Trophoblast cell (in vitro differentiated cells and primary cell): ENCODE results near the gene ETS1.

Source experiments
- DNase-seq, 2 donors: peaks; one replicate each; pipeline ENCODE4 v3.0.0-alpha.2; 2016
- H2AFZ ChIP-seq: 2 replicates; pipeline ENCODE4 v1.6.1; 2013; ENCODE audit warnings: low read length, moderate library complexity, mild to moderate bottlenecking; ENCODE audit not compliant: insufficient read depth, poor library complexity
- H2AK5ac ChIP-seq: 2 replicates; pipeline ENCODE4 v1.6.1; 2013; ENCODE audit warnings: mild to moderate bottlenecking, low read length
- H2BK120ac ChIP-seq: 2 replicates; pipeline ENCODE4 v1.6.1; 2013; ENCODE audit warnings: low read length, mild to moderate bottlenecking, moderate library complexity; ENCODE audit not compliant: insufficient read depth, poor library complexity
- H2BK12ac ChIP-seq: 2 replicates; pipeline ENCODE4 v1.6.1; 2013; ENCODE audit warnings: mild to moderate bottlenecking, low read length, moderate library complexity
- H2BK5ac ChIP-seq: 2 replicates; pipeline ENCODE4 v1.6.1; 2013; ENCODE audit warnings: low read length, low read depth, moderate library complexity, mild to moderate bottlenecking; ENCODE audit not compliant: poor library complexity
- H3K14ac ChIP-seq: 2 replicates; pipeline ENCODE4 v1.6.1; 2013; ENCODE audit warnings: mild to moderate bottlenecking, low read length
- H3K18ac ChIP-seq: 2 replicates; pipeline ENCODE4 v1.6.1; 2013; ENCODE audit warnings: mild to moderate bottlenecking, low read length
- H3K23ac ChIP-seq: 2 replicates; pipeline ENCODE4 v1.6.1; 2013; ENCODE audit warnings: low read length
- H3K27ac ChIP-seq: 2 replicates; pipeline ENCODE4 v1.5.1; 2013; ENCODE audit warnings: low read depth, mild to moderate bottlenecking, inconsistent platforms, low read length, moderate library complexity
- H3K27me3 ChIP-seq: 2 replicates; pipeline ENCODE4 v1.6.1; 2013; ENCODE audit warnings: inconsistent platforms, mild to moderate bottlenecking, low read length, moderate library complexity; ENCODE audit not compliant: insufficient read depth
- H3K36me3 ChIP-seq, 2 experiments: 1 replicate in 1 of 2; 2 replicates in 1 of 2; pipeline ENCODE4 v1.6.1; 2013; ENCODE audit warnings: low read length in 2 of 2, mild to moderate bottlenecking in 2 of 2, moderate library complexity in 1 of 2; ENCODE audit not compliant: insufficient read depth in 2 of 2, control insufficient read depth in 1 of 2
- H3K4ac ChIP-seq: 2 replicates; pipeline ENCODE4 v1.6.1; 2013; ENCODE audit warnings: low read depth, mild to moderate bottlenecking, low read length, moderate library complexity
- H3K4me1 ChIP-seq, 2 experiments: 1 replicate in 1 of 2; 2 replicates in 1 of 2; pipeline ENCODE4 v1.6.1; 2013; ENCODE audit warnings: low read length in 2 of 2, mild to moderate bottlenecking in 2 of 2, moderate library complexity in 1 of 2; ENCODE audit not compliant: insufficient read depth in 2 of 2, control insufficient read depth in 1 of 2
- H3K4me2 ChIP-seq: 2 replicates; pipeline ENCODE4 v1.6.1; 2013; ENCODE audit warnings: inconsistent platforms, mild to moderate bottlenecking, low read length, moderate library complexity
- H3K4me3 ChIP-seq: 2 replicates; pipeline ENCODE4 v1.5.1; 2013; ENCODE audit warnings: mild to moderate bottlenecking, low read depth, low read length, inconsistent platforms
- H3K79me1 ChIP-seq: one replicate; pipeline ENCODE4 v1.6.1; 2013; ENCODE audit warnings: low read length
- H3K79me2 ChIP-seq: 2 replicates; pipeline ENCODE4 v1.6.1; 2013; ENCODE audit warnings: low read length, mild to moderate bottlenecking; ENCODE audit not compliant: control insufficient read depth, insufficient read depth, poor library complexity
- H3K9ac ChIP-seq: 2 replicates; pipeline ENCODE4 v1.6.1; 2013; ENCODE audit warnings: mild to moderate bottlenecking, low read length
- H3K9me3 ChIP-seq: 2 replicates; pipeline ENCODE4 v1.6.1; 2013; ENCODE audit warnings: low read depth, mild to moderate bottlenecking, control low read depth, inconsistent platforms, low read length; ENCODE audit not compliant: insufficient read depth
- H4K12ac ChIP-seq: 2 replicates; pipeline ENCODE4 v1.6.1; 2013; ENCODE audit warnings: low read depth, mild to moderate bottlenecking, low read length, moderate library complexity
- H4K8ac ChIP-seq: 2 replicates; pipeline ENCODE4 v1.6.1; 2013; ENCODE audit warnings: low read depth, mild to moderate bottlenecking, low read length, moderate library complexity
- H4K91ac ChIP-seq: one replicate; pipeline ENCODE4 v1.6.1; 2013; ENCODE audit warnings: low read depth, mild to moderate bottlenecking, low read length, moderate library complexity
- WGBS: extraction: QIAGEN DNeasy Blood & Tissue Kit; methylation state at CpG from one replicate; pipeline ENCODE4 v1.1.7; 2013; ENCODE audit warnings: missing lambda C conversion rate; ENCODE audit not compliant: insufficient read length, insufficient coverage; ENCODE audit errors: extremely low coverage; 5-methylcytosine and 5-hydroxymethylcytosine counted together

ETS1 gene

GRCh38 chr11:128533472-128533871 lies 53.9 kb downstream of the ETS1 start:
- Histone ChIP-seq H4K8ac (no peak overlapping the region), H2BK5ac (no peak overlapping the region), H4K12ac (no peak overlapping the region), H3K9ac (no peak overlapping the region), H3K23ac (no peak overlapping the region), H3K36me3 (no peaks in the 10 kb centered on the region), H4K91ac (no peak overlapping the region), H3K9me3 (no peaks in the 10 kb centered on the region), H3K27me3 (no peaks in the 10 kb centered on the region), H3K4me3 (no peak overlapping the region), H3K79me2 (no peaks in the 10 kb centered on the region), H3K4me2 (peak overlapping the region; percentile 15), H3K79me1 (no peaks in the 10 kb centered on the region), H3K18ac (no peak overlapping the region), H3K4me1 (peaks cover 6 to 10% of the 10 kb centered on the region in 2 experiments), H2BK120ac (no peak overlapping the region), H2BK12ac (no peak overlapping the region), H3K14ac (no peak overlapping the region), H2AFZ (no peak overlapping the region), H2AK5ac (no peak overlapping the region), H3K27ac (no peak overlapping the region), H3K4ac (no peak overlapping the region)
- no peak for DNase-seq
- WGBS: no CpG with 5 or more reads among the region's 2 CpGs

GRCh38 chr11:128532572-128533091 lies 54.7 kb downstream of the ETS1 start:
- Histone ChIP-seq H3K9ac (no peak overlapping the region), H2AFZ (no peak overlapping the region), H4K12ac (no peak overlapping the region), H3K4ac (no peak overlapping the region), H3K27ac (no peak overlapping the region), H3K4me3 (no peak overlapping the region), H3K4me2 (no peak overlapping the region), H3K23ac (no peak overlapping the region), H3K79me1 (no peaks in the 10 kb centered on the region), H2AK5ac (no peak overlapping the region), H4K8ac (no peak overlapping the region), H4K91ac (no peak overlapping the region), H3K79me2 (no peaks in the 10 kb centered on the region), H3K14ac (no peak overlapping the region), H2BK5ac (no peak overlapping the region), H3K4me1 (peaks cover 6 to 10% of the 10 kb centered on the region in 2 experiments), H2BK12ac (no peak overlapping the region), H2BK120ac (no peak overlapping the region), H3K36me3 (no peaks in the 10 kb centered on the region), H3K18ac (no peak overlapping the region), H3K27me3 (no peaks in the 10 kb centered on the region), H3K9me3 (no peaks in the 10 kb centered on the region)
- no peak for DNase-seq
- WGBS: no CpG with 5 or more reads among the region's 6 CpGs

GRCh38 chr11:128532016-128532571 lies 55.3 kb downstream of the ETS1 start:
- Histone ChIP-seq H3K23ac (no peak overlapping the region), H3K27me3 (no peaks in the 10 kb centered on the region), H2BK120ac (no peak overlapping the region), H3K18ac (no peak overlapping the region), H3K9me3 (no peaks in the 10 kb centered on the region), H2BK5ac (no peak overlapping the region), H3K9ac (no peak overlapping the region), H3K27ac (no peak overlapping the region), H3K4me1 (peaks cover 6 to 10% of the 10 kb centered on the region in 2 experiments), H3K4ac (no peak overlapping the region), H4K8ac (no peak overlapping the region), H2BK12ac (no peak overlapping the region), H2AK5ac (no peak overlapping the region), H3K79me1 (no peaks in the 10 kb centered on the region), H3K14ac (no peak overlapping the region), H4K91ac (no peak overlapping the region), H3K4me2 (no peak overlapping the region), H3K36me3 (no peaks in the 10 kb centered on the region), H3K79me2 (no peaks in the 10 kb centered on the region), H3K4me3 (no peak overlapping the region), H4K12ac (no peak overlapping the region), H2AFZ (no peak overlapping the region)
- WGBS: no CpG with 5 or more reads among the region's 5 CpGs
- DNase-seq: no peak

- Histone ChIP-seq H2AFZ (no peak overlapping the region), H3K9me3 (no peaks in the 10 kb centered on the region), H4K12ac (no peak overlapping the region), H3K4me2 (no peak overlapping the region), H2BK5ac (no peak overlapping the region), H3K79me1 (no peaks in the 10 kb centered on the region), H3K14ac (no peak overlapping the region), H3K9ac (no peak overlapping the region), H2BK120ac (no peak overlapping the region), H3K4ac (no peak overlapping the region), H3K36me3 (no peaks in the 10 kb centered on the region), H3K27ac (no peak overlapping the region), H3K18ac (no peak overlapping the region), H4K91ac (no peak overlapping the region), H2AK5ac (no peak overlapping the region), H3K27me3 (no peaks in the 10 kb centered on the region), H3K79me2 (no peaks in the 10 kb centered on the region), H4K8ac (no peak overlapping the region), H2BK12ac (no peak overlapping the region), H3K4me3 (no peak overlapping the region), H3K23ac (no peak overlapping the region), H3K4me1 (peaks cover 6 to 10% of the 10 kb centered on the region in 2 experiments)
- DNase-seq: no peak
- no CpG with 5 or more reads among the region's 2 CpGs for whole genome bisulfite sequencing
These were observed 55.8 kb downstream of the ETS1 start for GRCh38 chr11:128531588-128531987.
